ENCODE data around the gene RNASE13.

The RNASE13 gene

GRCh38 chr14:21061347-21061668 lies 26.7 kb upstream of the RNASE13 start:
- no peaks in the 10 kb centered on the region for H3K27me3 ChIP-seq (ENCODE audit: control insufficient read depth, insufficient read depth, low read length)
- H3K9me3 ChIP-seq (ENCODE audit: control insufficient read depth, insufficient read depth, low read depth, low read length): no peaks in the 10 kb centered on the region
- no peak overlapping the region for H3K4me3 ChIP-seq (ENCODE audit: low read depth, low read length)
- no peak overlapping the region for H3K9ac ChIP-seq (ENCODE audit: low read length)
- no peaks in the 10 kb centered on the region for H3K36me3 ChIP-seq (ENCODE audit: control insufficient read depth, insufficient read depth, low read length)
- peaks cover 7% of the 10 kb centered on the region; the same call in 1 of the 2 replicates for H3K4me1 ChIP-seq (ENCODE audit: control insufficient read depth, insufficient read depth, low read length)
- no peak overlapping the region for H3K27ac ChIP-seq (ENCODE audit: low read depth, low read length)

DNA sequence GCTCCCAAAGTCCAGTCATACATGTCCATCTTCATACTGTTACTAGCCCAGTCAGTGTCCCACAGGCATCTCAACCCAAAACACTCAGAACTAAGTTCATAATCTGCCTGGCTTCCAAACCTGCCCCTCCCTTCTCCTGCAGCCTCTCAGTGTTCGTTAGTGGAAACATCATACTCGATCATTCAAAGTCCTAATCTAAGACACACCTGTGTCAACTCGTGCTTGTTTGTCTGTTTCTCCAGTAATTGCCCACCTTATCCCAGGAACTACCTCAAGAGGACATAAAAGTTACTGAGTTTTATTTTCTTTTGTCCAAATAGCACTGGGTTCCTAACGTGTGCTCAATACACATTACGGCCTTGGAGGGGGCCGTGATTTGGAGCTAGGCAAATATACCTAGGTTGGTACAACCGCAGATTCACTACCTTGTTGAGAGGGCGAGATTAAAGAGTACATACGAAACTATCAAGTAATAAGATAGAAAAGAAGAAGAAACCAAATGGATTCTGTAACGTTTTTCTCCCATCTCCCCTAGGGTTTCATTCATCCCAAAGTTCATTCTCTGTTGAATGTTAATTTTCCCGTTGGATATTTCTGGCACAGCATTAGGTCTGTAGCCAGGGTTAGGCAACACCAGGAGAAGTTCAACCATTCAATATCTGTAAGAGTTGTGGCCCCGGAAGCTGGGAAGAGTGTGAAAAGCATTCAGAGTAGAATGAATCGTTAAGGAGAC lies 26.2 kb upstream of the RNASE13 start:
- Histone ChIP-seq H3K4me3 (ENCODE audit: low read depth, low read length) (no peak overlapping the region), H3K4me1 (ENCODE audit: control insufficient read depth, insufficient read depth, low read length) (peaks cover 8% of the 10 kb centered on the region), H3K9me3 (ENCODE audit: control insufficient read depth, insufficient read depth, low read depth, low read length) (no peaks in the 10 kb centered on the region), H3K9ac (ENCODE audit: low read length) (no peak overlapping the region), H3K27ac (ENCODE audit: low read depth, low read length) (no peak overlapping the region), H3K36me3 (ENCODE audit: control insufficient read depth, insufficient read depth, low read length) (no peaks in the 10 kb centered on the region), H3K27me3 (ENCODE audit: control insufficient read depth, insufficient read depth, low read length) (no peaks in the 10 kb centered on the region)

GRCh38 chr14:21059842-21060613 lies 25.4 kb upstream of the RNASE13 start:
- H3K27ac ChIP-seq (ENCODE audit: low read depth, low read length): no peak overlapping the region
- peaks cover 13% of the 10 kb centered on the region for H3K4me1 ChIP-seq (ENCODE audit: control insufficient read depth, insufficient read depth, low read length)
- H3K9ac ChIP-seq (ENCODE audit: low read length): no peak overlapping the region
- no peak overlapping the region for H3K4me3 ChIP-seq (ENCODE audit: low read depth, low read length)
- H3K36me3 ChIP-seq (ENCODE audit: control insufficient read depth, insufficient read depth, low read length): no peaks in the 10 kb centered on the region
- no peaks in the 10 kb centered on the region for H3K27me3 ChIP-seq (ENCODE audit: control insufficient read depth, insufficient read depth, low read length)
- no peaks in the 10 kb centered on the region for H3K9me3 ChIP-seq (ENCODE audit: control insufficient read depth, insufficient read depth, low read depth, low read length)

GRCh38 chr14:21058903-21059302 lies 24.3 kb upstream of the RNASE13 start:
- no peak overlapping the region for H3K27ac ChIP-seq (ENCODE audit: low read depth, low read length)
- no peaks in the 10 kb centered on the region for H3K36me3 ChIP-seq (ENCODE audit: control insufficient read depth, insufficient read depth, low read length)
- peaks cover 13% of the 10 kb centered on the region for H3K4me1 ChIP-seq (ENCODE audit: control insufficient read depth, insufficient read depth, low read length)
- no peak overlapping the region for H3K4me3 ChIP-seq (ENCODE audit: low read depth, low read length)
- H3K9ac ChIP-seq (ENCODE audit: low read length): no peak overlapping the region
- no peaks in the 10 kb centered on the region for H3K9me3 ChIP-seq (ENCODE audit: control insufficient read depth, insufficient read depth, low read depth, low read length)
- H3K27me3 ChIP-seq (ENCODE audit: control insufficient read depth, insufficient read depth, low read length): no peaks in the 10 kb centered on the region

DNA sequence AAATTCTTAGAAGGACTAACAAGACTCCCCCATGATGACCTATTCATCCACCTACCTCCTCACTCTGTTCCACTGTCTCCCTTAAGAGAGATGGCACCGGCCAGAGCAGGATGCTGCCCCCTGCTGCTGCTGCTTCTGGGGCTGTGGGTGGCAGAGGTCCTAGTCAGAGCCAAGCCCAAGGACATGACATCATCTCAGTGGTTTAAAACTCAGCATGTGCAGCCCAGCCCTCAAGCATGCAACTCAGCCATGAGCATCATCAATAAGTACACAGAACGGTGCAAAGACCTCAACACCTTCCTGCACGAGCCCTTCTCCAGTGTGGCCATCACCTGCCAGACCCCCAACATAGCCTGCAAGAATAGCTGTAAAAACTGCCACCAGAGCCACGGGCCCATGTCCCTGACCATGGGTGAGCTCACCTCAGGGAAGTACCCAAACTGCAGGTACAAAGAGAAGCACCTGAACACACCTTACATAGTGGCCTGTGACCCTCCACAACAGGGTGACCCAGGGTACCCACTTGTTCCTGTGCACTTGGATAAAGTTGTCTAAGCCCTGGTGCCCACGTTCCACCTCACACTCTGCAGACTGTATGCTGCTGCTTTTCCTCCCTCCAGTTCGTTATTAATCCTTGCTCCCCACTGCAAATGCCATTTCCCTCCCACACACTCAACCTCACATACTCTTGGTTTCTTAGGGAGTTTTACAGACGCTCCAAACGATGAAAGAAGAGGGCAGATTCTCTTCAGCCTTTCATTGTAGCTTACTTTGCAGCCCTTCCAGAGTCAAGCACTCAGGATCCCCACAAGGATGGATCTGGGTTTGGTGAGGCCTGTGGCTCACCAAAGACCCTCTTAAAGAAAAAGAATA lies 23.4 kb upstream of the RNASE13 start, which contains the start of gene RNASE8:
TSS of gene RNASE8 (plus strand) at position 20 of the 873 bp plus-strand sequence. CDS start at position 91, 71 bp downstream.
- Histone ChIP-seq H3K9ac (ENCODE audit: low read length) (no peak within 1 kb of the TSS), H3K27me3 (ENCODE audit: control insufficient read depth, insufficient read depth, low read length) (no peaks in the 10 kb centered on the region), H3K4me3 (ENCODE audit: low read depth, low read length) (no peak within 1 kb of the TSS), H3K27ac (ENCODE audit: low read depth, low read length) (no peak within 1 kb of the TSS), H3K36me3 (ENCODE audit: control insufficient read depth, insufficient read depth, low read length) (no peaks in the 10 kb centered on the region), H3K4me1 (ENCODE audit: control insufficient read depth, insufficient read depth, low read length) (peaks cover 7% of the 10 kb centered on the region), H3K9me3 (ENCODE audit: control insufficient read depth, insufficient read depth, low read depth, low read length) (no peaks in the 10 kb centered on the region)

DNA sequence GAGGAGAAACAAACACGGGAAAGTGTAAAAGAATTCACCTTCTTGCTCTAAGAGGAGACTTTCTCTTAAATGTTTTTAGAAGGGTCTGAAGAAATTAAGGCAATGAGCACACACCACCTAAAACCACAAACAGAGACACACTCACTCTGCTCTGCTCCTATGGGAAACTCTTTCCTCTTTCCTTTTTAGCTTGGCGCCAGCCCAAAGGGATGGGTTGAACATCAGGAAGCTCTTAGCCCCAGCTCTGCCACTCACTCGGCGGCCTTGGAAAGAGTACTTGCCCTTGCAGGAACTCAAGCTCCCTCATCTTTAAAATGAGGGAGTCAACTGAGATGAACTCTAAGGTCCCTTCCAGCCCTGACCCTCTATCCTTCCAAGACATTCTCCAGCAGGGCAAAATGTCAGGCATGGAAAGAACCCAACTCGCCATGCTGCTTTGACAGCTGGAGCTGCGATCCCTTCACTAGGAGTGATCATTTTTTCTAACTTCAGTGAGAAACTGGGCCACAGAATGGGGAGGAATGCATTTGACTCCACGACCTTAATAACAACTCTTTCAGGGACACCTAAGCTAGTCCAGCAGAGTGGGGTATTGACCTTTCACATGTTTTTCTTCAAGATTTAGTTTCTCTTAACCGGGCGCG lies 22.0 kb upstream of the RNASE13 start:
- Histone ChIP-seq H3K27ac (ENCODE audit: low read depth, low read length) (no peak overlapping the region), H3K27me3 (ENCODE audit: control insufficient read depth, insufficient read depth, low read length) (no peaks in the 10 kb centered on the region), H3K9me3 (ENCODE audit: control insufficient read depth, insufficient read depth, low read depth, low read length) (no peaks in the 10 kb centered on the region), H3K4me3 (ENCODE audit: low read depth, low read length) (no peak overlapping the region), H3K9ac (ENCODE audit: low read length) (no peak overlapping the region), H3K4me1 (ENCODE audit: control insufficient read depth, insufficient read depth, low read length) (peaks cover 6% of the 10 kb centered on the region), H3K36me3 (ENCODE audit: control insufficient read depth, insufficient read depth, low read length) (no peaks in the 10 kb centered on the region)

DNA sequence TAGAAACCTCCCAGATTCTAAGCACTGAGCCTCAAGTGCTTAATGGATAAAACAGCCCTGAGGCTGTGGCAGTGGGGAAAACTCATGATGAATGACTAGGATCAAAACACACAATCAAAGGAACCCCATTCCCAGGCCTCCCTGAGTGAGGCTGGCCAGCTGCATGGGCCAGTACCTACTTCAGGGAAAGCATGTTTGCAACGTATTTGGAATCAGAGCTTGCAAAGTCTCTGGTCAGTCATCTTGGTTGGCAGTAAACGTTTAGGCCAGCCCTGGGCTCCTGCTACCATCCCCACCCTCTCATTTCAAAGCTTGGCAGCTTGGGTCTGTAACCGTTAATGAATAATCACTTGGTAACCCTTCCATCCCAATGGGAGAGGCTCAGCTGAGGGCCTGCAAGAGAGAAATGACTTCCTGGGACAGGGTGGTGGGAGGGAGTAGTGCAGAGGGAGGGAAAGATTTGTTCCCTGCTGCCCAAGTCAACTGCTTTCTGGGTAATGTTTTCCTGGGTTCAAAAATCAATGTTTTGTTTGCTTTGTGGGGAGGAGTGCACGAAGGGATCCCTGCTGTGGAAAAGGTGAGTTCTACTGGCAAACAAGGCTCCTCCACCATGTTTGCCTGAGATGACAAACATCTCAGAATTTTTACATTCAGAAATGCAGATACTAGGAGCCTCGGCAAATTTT lies 21.0 kb upstream of the RNASE13 start:
- Histone ChIP-seq H3K9ac (ENCODE audit: low read length) (no peak overlapping the region), H3K9me3 (ENCODE audit: control insufficient read depth, insufficient read depth, low read depth, low read length) (no peaks in the 10 kb centered on the region), H3K4me3 (ENCODE audit: low read depth, low read length) (no peak overlapping the region), H3K27ac (ENCODE audit: low read depth, low read length) (no peak overlapping the region), H3K36me3 (ENCODE audit: control insufficient read depth, insufficient read depth, low read length) (no peaks in the 10 kb centered on the region), H3K4me1 (ENCODE audit: control insufficient read depth, insufficient read depth, low read length) (peaks cover 6% of the 10 kb centered on the region), H3K27me3 (ENCODE audit: control insufficient read depth, insufficient read depth, low read length) (no peaks in the 10 kb centered on the region)

DNA sequence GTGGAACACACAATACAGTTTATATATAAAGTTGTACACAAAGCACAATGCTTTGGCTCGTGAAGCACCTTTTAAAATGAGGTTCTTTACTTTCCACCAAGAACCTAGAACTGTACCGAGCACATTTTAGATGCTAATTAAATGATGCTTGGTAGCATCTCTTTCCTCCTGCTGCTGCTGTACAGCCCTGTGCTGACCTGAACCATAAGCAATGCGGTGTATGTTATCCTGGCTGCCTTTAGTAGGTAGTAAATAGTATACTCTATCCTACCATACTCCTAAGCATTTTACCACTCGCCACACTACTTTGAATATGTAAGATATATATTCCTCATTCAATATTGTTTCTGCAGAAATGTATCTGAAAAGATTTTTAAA lies 20.1 kb upstream of the RNASE13 start:
- Histone ChIP-seq H3K36me3 (ENCODE audit: control insufficient read depth, insufficient read depth, low read length) (no peaks in the 10 kb centered on the region), H3K27me3 (ENCODE audit: control insufficient read depth, insufficient read depth, low read length) (no peaks in the 10 kb centered on the region), H3K9ac (ENCODE audit: low read length) (no peak overlapping the region), H3K4me1 (ENCODE audit: control insufficient read depth, insufficient read depth, low read length) (peaks cover 6% of the 10 kb centered on the region), H3K4me3 (ENCODE audit: low read depth, low read length) (no peak overlapping the region), H3K9me3 (ENCODE audit: control insufficient read depth, insufficient read depth, low read depth, low read length) (no peaks in the 10 kb centered on the region), H3K27ac (ENCODE audit: low read depth, low read length) (no peak overlapping the region)

DNA sequence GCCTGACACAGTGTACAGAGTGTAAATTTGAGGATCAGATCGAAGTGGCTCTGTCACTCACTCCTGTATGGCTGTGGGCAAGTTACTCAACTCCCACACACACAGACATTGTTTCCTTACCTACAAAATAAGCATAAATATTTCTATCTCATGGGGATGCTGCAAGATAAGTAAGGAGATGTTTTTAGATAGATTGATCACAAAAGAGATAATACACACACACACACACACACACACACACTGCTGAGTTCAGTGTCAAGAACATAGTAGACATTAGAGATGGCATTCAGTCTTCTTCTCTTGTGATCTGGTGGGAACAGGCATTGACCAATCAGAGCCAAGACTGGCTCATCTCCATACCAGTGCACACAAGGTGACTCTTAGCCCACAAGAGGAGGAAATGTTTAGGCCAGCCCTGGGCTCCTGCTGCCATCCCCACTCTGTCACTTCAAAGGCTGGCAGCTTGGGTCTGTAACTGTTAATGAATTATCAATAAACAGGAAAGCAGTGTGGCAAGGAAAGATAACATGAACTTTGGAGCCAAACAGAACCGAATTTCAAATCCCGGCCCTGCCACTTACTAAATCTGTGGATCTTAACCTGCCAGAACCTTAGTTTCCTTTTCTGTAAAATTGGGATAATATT lies 19.6 kb upstream of the RNASE13 start:
- Histone ChIP-seq H3K27ac (ENCODE audit: low read depth, low read length) (no peak overlapping the region), H3K4me3 (ENCODE audit: low read depth, low read length) (no peak overlapping the region), H3K27me3 (ENCODE audit: control insufficient read depth, insufficient read depth, low read length) (no peaks in the 10 kb centered on the region), H3K9ac (ENCODE audit: low read length) (no peak overlapping the region), H3K36me3 (ENCODE audit: control insufficient read depth, insufficient read depth, low read length) (no peaks in the 10 kb centered on the region), H3K9me3 (ENCODE audit: control insufficient read depth, insufficient read depth, low read depth, low read length) (no peaks in the 10 kb centered on the region), H3K4me1 (ENCODE audit: control insufficient read depth, insufficient read depth, low read length) (peaks cover 6% of the 10 kb centered on the region)
